Measurements from ENCODE around the gene MED13L.

DNA sequence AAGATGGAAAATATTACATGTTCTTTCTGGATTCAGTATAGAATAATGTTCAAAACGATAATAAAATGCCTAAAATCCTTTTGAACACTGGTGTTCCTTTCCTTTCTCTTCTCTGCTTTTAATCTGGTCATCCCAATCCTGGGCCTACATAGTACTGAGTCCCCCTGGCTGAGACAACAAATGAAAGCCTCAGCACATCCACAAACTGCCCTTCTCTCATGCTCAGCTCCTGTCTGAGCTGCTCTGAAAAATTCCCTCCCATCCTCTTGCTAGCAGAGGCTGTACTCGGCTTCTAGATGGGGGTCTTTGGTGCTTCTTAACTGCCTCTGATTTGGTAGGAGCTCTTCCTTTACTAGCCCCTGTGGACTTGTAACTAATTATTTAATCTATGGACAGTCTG is 232.3 kb downstream of the MED13L start:
- TF ChIP-seq, protein P1, sequence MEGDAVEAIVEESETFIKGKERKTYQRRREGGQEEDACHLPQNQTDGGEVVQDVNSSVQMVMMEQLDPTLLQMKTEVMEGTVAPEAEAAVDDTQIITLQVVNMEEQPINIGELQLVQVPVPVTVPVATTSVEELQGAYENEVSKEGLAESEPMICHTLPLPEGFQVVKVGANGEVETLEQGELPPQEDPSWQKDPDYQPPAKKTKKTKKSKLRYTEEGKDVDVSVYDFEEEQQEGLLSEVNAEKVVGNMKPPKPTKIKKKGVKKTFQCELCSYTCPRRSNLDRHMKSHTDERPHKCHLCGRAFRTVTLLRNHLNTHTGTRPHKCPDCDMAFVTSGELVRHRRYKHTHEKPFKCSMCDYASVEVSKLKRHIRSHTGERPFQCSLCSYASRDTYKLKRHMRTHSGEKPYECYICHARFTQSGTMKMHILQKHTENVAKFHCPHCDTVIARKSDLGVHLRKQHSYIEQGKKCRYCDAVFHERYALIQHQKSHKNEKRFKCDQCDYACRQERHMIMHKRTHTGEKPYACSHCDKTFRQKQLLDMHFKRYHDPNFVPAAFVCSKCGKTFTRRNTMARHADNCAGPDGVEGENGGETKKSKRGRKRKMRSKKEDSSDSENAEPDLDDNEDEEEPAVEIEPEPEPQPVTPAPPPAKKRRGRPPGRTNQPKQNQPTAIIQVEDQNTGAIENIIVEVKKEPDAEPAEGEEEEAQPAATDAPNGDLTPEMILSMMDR (IDR thresholded peaks at IDR 0.05), result no peak
- no peak for TF ChIP-seq POLR2A (IDR thresholded peaks at IDR 0.05)

All from heart left ventricle (tissue), 13 donors.